K562 (cell line): Measurements from ENCODE around the gene DHRS4L2.
"Not testable (repeated sequence)": the region's sequence is repeated elsewhere in the genome, so short reads cannot be mapped to it uniquely, and the experiment has no call there.

ENCODE experiments used
- CREM ChIP-seq: IDR thresholded peaks from 2 replicates; pipeline ENCODE4 v1.6.1; 2014; ENCODE audit warnings: antibody characterized with exemption, low read depth
- GTF2F1 ChIP-seq: IDR thresholded peaks from 2 replicates; pipeline ENCODE4 v1.6.1; 2011; ENCODE audit warnings: low read depth, low read length, improper control_type of control experiment
- HOMEZ ChIP-seq: fragments of 250-450 bp; sonication (Bioruptor Pico); IDR thresholded peaks from 2 replicates; pipeline ENCODE4 v1.4.0; 2020; ENCODE audit warnings: mild to moderate bottlenecking, moderate library complexity
- KHSRP ChIP-seq: fragments of 450-650 bp; IDR thresholded peaks from 2 replicates; pipeline ENCODE4 v1.6.1; 2017
- MAFF ChIP-seq: IDR thresholded peaks from 2 replicates; pipeline ENCODE4 v1.6.1; 2012; ENCODE audit warnings: low read length, improper control_type of control experiment
- MAX ChIP-seq: sonication (generic); formaldehyde crosslinking; IDR thresholded peaks from 2 replicates; pipeline ENCODE4 v1.9.0; 2022; ENCODE audit warnings: mild to moderate bottlenecking, missing genetic modification reagents
- NKRF ChIP-seq: fragments of 450-650 bp; IDR thresholded peaks from 2 replicates; pipeline ENCODE4 v1.6.1; 2016; ENCODE audit warnings: borderline replicate concordance
- RBBP5 ChIP-seq: fragments of 200-600 bp; sonication (generic); IDR thresholded peaks from 2 replicates; pipeline ENCODE4 v1.6.1; 2012; ENCODE audit warnings: borderline replicate concordance, mild to moderate bottlenecking, low read length, control low read depth, inconsistent platforms; ENCODE audit not compliant: insufficient read depth, poor library complexity, severe bottlenecking
- SMAD3 ChIP-seq: fragments of 450-650 bp; formaldehyde crosslinking; conservative IDR thresholded peaks from 2 replicates; pipeline ENCODE4 v1.4.0; 2020; ENCODE audit warnings: mild to moderate bottlenecking
- ZBTB40 ChIP-seq, 2 experiments: fragments of 450-650 bp in 1 of 2; sonication (generic) in 1 of 2; formaldehyde crosslinking in 1 of 2; IDR thresholded peaks; 2 replicates each; pipeline versions ENCODE4 v1.7.1 to v1.9.0; 2016 to 2022; ENCODE audit warnings: inconsistent platforms in 1 of 2, mild to moderate bottlenecking in 1 of 2, missing genetic modification reagents in 1 of 2
- ZNF3 ChIP-seq: fragments of 250-450 bp; sonication (Bioruptor Pico); IDR thresholded peaks from 2 replicates; pipeline ENCODE4 v1.5.0; 2021; ENCODE audit warnings: mild to moderate bottlenecking, moderate library complexity
- TF ChIP-seq, protein P1 (sequence below): sonication (generic); formaldehyde crosslinking; IDR thresholded peaks from 2 replicates; pipeline ENCODE4 v1.8.0; 2023; ENCODE audit warnings: mild to moderate bottlenecking, missing genetic modification reagents
- TF ChIP-seq, protein P2 (sequence below): fragments of 150-350 bp; IDR thresholded peaks from 2 replicates; pipeline ENCODE4 v1.6.1; 2014; ENCODE audit warnings: low read depth, mild to moderate bottlenecking, low read length, borderline replicate concordance

DNA sequence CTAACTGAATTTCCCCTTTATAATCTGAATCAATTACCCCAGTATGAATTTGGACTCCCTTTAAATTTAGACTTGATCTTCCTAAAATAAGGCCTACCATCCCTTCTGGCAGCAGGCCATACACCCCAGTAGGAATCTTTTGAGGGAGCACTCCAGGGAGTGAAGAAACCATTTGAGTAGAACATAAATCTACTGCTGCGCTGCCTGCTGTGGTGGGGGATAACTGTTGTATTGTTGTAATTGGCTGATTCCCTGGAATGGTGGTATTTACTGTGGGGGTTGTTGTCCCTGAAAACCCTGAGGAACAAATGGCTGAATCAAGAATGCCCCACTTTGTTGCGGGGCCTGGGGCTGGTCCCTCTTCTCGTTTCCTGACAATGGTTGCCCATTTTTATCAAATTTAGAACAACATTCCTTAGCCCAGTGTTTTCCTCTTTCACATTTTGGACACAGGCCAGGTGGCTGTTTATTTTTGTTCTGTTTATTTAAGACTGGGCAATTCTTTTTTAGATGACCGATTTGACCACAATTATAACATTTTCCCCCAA is 24.1 kb downstream of the DHRS4L2 start:
- not testable (repeated sequence) for TF ChIP-seq MAFF; RBBP5; HOMEZ (CRISPR knock-in tag); ZNF3; CREM; NKRF; GTF2F1; SMAD3 (CRISPR knock-in tag); ZBTB40 (IDR thresholded peaks at IDR 0.05); ZBTB40 (CRISPR knock-in tag; IDR thresholded peaks at IDR 0.05); MAX (CRISPR knock-in tag); KHSRP
- TF ChIP-seq, protein P1, sequence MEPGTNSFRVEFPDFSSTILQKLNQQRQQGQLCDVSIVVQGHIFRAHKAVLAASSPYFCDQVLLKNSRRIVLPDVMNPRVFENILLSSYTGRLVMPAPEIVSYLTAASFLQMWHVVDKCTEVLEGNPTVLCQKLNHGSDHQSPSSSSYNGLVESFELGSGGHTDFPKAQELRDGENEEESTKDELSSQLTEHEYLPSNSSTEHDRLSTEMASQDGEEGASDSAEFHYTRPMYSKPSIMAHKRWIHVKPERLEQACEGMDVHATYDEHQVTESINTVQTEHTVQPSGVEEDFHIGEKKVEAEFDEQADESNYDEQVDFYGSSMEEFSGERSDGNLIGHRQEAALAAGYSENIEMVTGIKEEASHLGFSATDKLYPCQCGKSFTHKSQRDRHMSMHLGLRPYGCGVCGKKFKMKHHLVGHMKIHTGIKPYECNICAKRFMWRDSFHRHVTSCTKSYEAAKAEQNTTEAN (CRISPR knock-in tag): not testable (repeated sequence)
- TF ChIP-seq, protein P2, sequence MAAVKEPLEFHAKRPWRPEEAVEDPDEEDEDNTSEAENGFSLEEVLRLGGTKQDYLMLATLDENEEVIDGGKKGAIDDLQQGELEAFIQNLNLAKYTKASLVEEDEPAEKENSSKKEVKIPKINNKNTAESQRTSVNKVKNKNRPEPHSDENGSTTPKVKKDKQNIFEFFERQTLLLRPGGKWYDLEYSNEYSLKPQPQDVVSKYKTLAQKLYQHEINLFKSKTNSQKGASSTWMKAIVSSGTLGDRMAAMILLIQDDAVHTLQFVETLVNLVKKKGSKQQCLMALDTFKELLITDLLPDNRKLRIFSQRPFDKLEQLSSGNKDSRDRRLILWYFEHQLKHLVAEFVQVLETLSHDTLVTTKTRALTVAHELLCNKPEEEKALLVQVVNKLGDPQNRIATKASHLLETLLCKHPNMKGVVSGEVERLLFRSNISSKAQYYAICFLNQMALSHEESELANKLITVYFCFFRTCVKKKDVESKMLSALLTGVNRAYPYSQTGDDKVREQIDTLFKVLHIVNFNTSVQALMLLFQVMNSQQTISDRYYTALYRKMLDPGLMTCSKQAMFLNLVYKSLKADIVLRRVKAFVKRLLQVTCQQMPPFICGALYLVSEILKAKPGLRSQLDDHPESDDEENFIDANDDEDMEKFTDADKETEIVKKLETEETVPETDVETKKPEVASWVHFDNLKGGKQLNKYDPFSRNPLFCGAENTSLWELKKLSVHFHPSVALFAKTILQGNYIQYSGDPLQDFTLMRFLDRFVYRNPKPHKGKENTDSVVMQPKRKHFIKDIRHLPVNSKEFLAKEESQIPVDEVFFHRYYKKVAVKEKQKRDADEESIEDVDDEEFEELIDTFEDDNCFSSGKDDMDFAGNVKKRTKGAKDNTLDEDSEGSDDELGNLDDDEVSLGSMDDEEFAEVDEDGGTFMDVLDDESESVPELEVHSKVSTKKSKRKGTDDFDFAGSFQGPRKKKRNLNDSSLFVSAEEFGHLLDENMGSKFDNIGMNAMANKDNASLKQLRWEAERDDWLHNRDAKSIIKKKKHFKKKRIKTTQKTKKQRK: not testable (repeated sequence)
